Vagina (tissue), 2 donors: ENCODE measurements around the gene ETNK2. TPM values are rescaled to one million over a fixed set of nuclear protein-coding genes. Genes with fewer than 3 reads are reported as not detected.

ENCODE experiments used
- DNase-seq, 2 donors: peaks; one replicate each; pipeline ENCODE4 v3.0.0-alpha.2; 2017; ENCODE audit errors: extremely low spot score in 2 of 2
- H3K27ac ChIP-seq: fragments of 200-600 bp; sonication (generic); one replicate; pipeline ENCODE4 v1.5.1; 2019
- H3K27me3 ChIP-seq: fragments of 200-600 bp; sonication (generic); one replicate; pipeline ENCODE4 v1.5.1; 2019
- H3K36me3 ChIP-seq, 2 donors: fragments of 200-600 bp; sonication (generic); one replicate each; pipeline ENCODE4 v1.5.1; 2017 to 2019
- H3K4me1 ChIP-seq: fragments of 200-600 bp; sonication (generic); one replicate; pipeline ENCODE4 v1.5.1; 2019
- H3K4me3 ChIP-seq, 2 donors: fragments of 200-600 bp; sonication (generic); 1 replicate in 1 of 2; 2 replicates in 1 of 2; pipeline ENCODE4 v1.5.1; 2016 to 2019
- H3K9me3 ChIP-seq: fragments of 200-600 bp; sonication (generic); one replicate; pipeline ENCODE4 v1.5.1; 2019
- POLR2A ChIP-seq, 2 donors: fragments of 450-650 bp; IDR thresholded peaks; one replicate each; pipeline ENCODE4 v1.6.1; 2017; ENCODE audit warnings: antibody characterized with exemption in 2 of 2, mild to moderate bottlenecking in 2 of 2, moderate library complexity in 2 of 2
- POLR2AphosphoS5 ChIP-seq, 2 donors: sonication (generic); formaldehyde crosslinking; IDR thresholded peaks; one replicate each; pipeline ENCODE4 v1.9.0; 2017; ENCODE audit warnings: antibody characterized with exemption in 2 of 2, mild to moderate bottlenecking in 2 of 2, low read depth in 1 of 2; ENCODE audit not compliant: insufficient read depth in 1 of 2
- intact Hi-C: fragments of 100-400 bp; cut with DNase I; formaldehyde crosslinking; loops from one replicate; pipeline ENCODE4 v1.15.1; 2023
- total RNA-seq: library from RNA; depleted of rRNA; stranded (reverse); fragments of >200 nt; gene quantifications from one replicate; pipeline ENCODE4 v1.2.3, GENCODE V29; 2016
- TF ChIP-seq, protein P1 (sequence below), 3 experiments: fragments of 450-650 bp in 2 of 3; fragments of 200-600 bp in 1 of 3; sonication (generic) in 1 of 3; IDR thresholded peaks; one replicate each; pipeline ENCODE4 v1.5.1; 2017 to 2019; ENCODE audit warnings: antibody characterized with exemption in 3 of 3, mild to moderate bottlenecking in 2 of 3, moderate library complexity in 2 of 3

Gene ETNK2
- total RNA-seq, 1 donor from 2014 or later: 30.9 TPM

DNA sequence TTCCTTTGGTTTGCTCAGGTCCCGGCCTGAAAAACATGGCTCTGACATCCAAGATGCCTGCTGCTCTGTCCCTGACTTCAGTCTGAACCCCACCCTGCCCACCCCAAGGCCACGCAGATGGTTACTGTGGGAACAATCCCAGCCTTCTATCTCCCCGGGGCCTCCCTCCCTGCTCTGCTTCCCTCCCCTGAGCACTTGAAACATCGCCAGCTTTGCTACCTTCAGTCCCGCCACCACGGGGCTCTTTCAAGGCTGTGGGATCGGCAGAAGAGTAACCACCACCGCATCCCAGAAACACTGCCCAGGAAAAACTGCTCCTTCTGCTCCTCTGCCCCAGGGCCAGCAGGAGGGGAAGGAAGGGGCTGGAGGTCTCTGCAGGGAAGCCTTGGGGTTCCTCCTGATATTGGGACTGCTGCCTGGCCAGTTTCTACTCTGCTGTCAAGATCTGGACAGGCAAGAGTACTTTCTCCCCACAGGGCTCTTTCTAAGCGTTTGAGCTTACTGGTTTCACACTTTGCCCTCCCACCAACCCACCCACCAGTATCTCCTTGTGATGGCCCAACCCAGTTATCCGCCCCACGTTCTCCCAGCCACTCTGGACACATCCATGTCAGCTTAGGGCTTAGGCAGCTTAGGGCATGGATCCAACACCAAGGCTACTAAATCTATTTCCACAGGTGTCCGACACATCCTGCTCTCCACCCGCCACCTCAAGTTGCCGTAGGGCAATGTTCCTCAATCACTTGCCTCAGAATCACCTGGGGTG is 8.4 kb downstream of the ETNK2 start:
- peaks cover 4 to 34% of the 10 kb centered on the region in 2 donors for H3K36me3 ChIP-seq
- peaks cover under 1% of the 10 kb centered on the region for H3K4me1 ChIP-seq
- no peaks in the 10 kb centered on the region for H3K9me3 ChIP-seq
- TF ChIP-seq POLR2AphosphoS5 (IDR thresholded peaks at IDR 0.05; ENCODE audit: insufficient read depth in 1 of 2, low read depth in 1 of 2) (no peak), POLR2A (IDR thresholded peaks at IDR 0.05) (no peak)
- TF ChIP-seq, protein P1, sequence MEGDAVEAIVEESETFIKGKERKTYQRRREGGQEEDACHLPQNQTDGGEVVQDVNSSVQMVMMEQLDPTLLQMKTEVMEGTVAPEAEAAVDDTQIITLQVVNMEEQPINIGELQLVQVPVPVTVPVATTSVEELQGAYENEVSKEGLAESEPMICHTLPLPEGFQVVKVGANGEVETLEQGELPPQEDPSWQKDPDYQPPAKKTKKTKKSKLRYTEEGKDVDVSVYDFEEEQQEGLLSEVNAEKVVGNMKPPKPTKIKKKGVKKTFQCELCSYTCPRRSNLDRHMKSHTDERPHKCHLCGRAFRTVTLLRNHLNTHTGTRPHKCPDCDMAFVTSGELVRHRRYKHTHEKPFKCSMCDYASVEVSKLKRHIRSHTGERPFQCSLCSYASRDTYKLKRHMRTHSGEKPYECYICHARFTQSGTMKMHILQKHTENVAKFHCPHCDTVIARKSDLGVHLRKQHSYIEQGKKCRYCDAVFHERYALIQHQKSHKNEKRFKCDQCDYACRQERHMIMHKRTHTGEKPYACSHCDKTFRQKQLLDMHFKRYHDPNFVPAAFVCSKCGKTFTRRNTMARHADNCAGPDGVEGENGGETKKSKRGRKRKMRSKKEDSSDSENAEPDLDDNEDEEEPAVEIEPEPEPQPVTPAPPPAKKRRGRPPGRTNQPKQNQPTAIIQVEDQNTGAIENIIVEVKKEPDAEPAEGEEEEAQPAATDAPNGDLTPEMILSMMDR (IDR thresholded peaks at IDR 0.05): no peak
- DNase-seq: no peak
- H3K27ac ChIP-seq: no peak overlapping the region
- intact Hi-C loops: no loop called here
- H3K27me3 ChIP-seq: no peaks in the 10 kb centered on the region
- H3K4me3 ChIP-seq: no peak overlapping the region

DNA sequence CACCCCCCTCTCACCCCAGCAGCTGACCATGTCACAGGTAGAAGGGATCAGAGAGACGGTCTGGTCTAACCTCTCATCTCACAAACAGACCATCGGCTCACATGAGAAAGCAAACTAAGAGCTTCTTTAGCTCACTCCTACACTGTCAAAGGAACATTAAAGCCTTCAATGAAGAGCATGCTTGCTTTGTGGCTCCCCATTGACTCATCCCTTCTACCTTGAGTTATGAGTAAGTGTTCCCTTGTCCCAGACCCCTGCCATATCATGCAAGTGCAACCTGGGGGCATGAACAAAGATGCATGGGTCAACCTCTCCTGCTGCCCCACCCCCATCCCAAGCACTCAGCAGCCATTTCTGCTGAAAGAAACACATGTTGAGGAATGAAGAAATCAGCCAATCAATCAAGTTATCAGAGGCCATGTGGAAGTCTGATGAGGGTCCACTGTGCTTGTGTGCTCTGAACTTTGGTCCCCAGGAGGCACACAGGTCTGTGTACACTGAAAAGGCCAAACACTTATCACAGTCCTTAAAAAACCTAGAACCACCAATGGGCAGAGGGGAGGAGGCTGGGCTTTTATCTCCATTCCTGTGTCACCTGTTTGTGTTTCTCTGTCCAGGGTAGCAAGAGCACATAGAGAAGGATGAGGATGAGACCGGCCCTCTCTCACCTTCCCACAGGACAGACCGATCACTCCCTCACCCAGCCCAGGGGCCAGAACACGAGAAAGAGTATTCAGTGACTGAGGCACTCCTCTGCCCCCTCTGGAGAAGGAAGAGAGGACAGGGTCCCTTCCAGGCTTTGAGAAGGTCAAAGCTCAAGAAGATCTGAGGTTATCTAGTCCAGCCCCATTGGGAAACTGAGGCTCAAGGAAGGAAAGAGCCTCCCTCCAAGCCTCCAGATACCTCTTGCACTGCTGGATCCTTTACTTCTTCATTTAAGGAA is 9.5 kb downstream of the ETNK2 start:
- no peak for DNase-seq
- Histone ChIP-seq H3K9me3 (no peaks in the 10 kb centered on the region), H3K4me1 (no peaks in the 10 kb centered on the region), H3K27ac (no peak overlapping the region), H3K27me3 (no peaks in the 10 kb centered on the region), H3K4me3 (no peak overlapping the region), H3K36me3 (peaks cover 4 to 36% of the 10 kb centered on the region in 2 donors)
- TF ChIP-seq, protein P1 (IDR thresholded peaks at IDR 0.05): no peak
- TF ChIP-seq POLR2AphosphoS5 (IDR thresholded peaks at IDR 0.05; ENCODE audit: insufficient read depth in 1 of 2, low read depth in 1 of 2): no peak
- no peak for TF ChIP-seq POLR2A (IDR thresholded peaks at IDR 0.05)
- intact Hi-C loops: no loop called here

DNA sequence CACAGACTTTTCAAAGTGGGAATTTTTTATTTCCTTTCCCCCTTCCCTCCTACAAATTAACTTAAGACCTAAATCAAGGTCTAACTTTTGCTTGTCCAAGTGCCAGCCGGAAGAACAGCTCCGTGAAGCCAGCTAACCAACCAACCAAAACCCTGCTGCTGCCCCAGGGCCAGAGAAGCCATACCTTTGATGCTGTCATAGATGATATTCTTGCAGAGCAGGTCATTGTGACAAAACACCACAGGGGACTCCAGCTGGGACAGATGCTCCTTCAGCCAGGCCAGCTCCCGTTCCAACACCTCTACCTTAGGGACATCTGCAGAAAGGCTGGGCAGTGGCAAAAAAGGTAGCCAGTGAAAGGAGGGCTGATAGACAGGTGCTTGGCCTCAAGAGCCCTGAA is 10.7 kb downstream of the ETNK2 start:
- no peak for DNase-seq
- TF ChIP-seq POLR2AphosphoS5 (IDR thresholded peaks at IDR 0.05; ENCODE audit: insufficient read depth in 1 of 2, low read depth in 1 of 2): no peak
- no peak for TF ChIP-seq POLR2A (IDR thresholded peaks at IDR 0.05)
- TF ChIP-seq, protein P1 (IDR thresholded peaks at IDR 0.05): no peak
- Histone ChIP-seq H3K27ac (no peak overlapping the region), H3K4me3 (no peak overlapping the region), H3K4me1 (no peaks in the 10 kb centered on the region), H3K36me3 (peaks cover 4 to 43% of the 10 kb centered on the region in 2 donors), H3K27me3 (no peaks in the 10 kb centered on the region), H3K9me3 (no peaks in the 10 kb centered on the region)
- intact Hi-C loops: no loop called here

GRCh38 chr1:204139952-204140351 is 11.9 kb downstream of the ETNK2 start:
- Histone ChIP-seq H3K4me1 (no peaks in the 10 kb centered on the region), H3K4me3 (no peak overlapping the region)

More at GRCh38 chr1:204139952-204140351, 11.9 kb downstream of the ETNK2 start:
- H3K9me3 ChIP-seq: no peaks in the 10 kb centered on the region
- H3K27me3 ChIP-seq: no peaks in the 10 kb centered on the region
- TF ChIP-seq POLR2AphosphoS5 (IDR thresholded peaks at IDR 0.05; ENCODE audit: insufficient read depth in 1 of 2, low read depth in 1 of 2): no peak
- TF ChIP-seq, protein P1 (IDR thresholded peaks at IDR 0.05): no peak
- TF ChIP-seq POLR2A (IDR thresholded peaks at IDR 0.05): no peak
- intact Hi-C loops: no loop called here
- peaks cover 4 to 46% of the 10 kb centered on the region in 2 donors for H3K36me3 ChIP-seq
- no peak for DNase-seq
- H3K27ac ChIP-seq: no peak overlapping the region
